MM.1S (cell line): ENCODE measurements around the gene CSRNP3.

Experiments used
- EZH2 ChIP-seq: fragments of 300-600 bp; sonication (generic); optimal IDR thresholded peaks from 2 replicates; pipeline ENCODE3; 2017; ENCODE audit warnings: low read depth, mild to moderate bottlenecking, antibody characterized with exemption, low read length, mixed read lengths
- EZH2phosphoT487 ChIP-seq: fragments of 300-600 bp; sonication (generic); IDR thresholded peaks from 2 replicates; pipeline ENCODE4 v1.6.1; 2018; ENCODE audit warnings: antibody characterized with exemption, low read length
- TF ChIP-seq, protein P1 (sequence below): fragments of 300-600 bp; sonication (generic); IDR thresholded peaks from 2 replicates; pipeline ENCODE4 v1.5.1; 2016; ENCODE audit warnings: antibody characterized with exemption, low read length, mixed read lengths

DNA sequence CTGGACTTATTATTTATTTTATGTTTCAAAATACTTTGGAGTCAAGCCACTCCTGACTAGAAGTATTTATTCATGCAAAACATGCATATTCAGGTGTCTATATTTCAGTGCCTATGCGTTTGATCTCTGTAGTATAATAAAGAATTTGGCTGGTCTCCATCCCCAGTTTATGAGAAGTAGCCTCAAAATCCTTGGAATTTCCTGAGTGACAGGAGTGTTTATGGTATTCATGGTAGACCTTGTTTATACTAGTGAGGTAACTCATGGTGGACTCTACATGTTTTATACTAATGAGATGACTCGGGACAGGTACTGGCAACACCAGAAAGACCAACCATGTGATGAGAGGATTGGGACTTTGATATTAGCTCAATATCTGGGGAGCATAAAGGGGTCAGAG is 43.9 kb upstream of the CSRNP3 start:
- TF ChIP-seq EZH2phosphoT487 (no peak), EZH2 (no peak)
- TF ChIP-seq, protein P1, sequence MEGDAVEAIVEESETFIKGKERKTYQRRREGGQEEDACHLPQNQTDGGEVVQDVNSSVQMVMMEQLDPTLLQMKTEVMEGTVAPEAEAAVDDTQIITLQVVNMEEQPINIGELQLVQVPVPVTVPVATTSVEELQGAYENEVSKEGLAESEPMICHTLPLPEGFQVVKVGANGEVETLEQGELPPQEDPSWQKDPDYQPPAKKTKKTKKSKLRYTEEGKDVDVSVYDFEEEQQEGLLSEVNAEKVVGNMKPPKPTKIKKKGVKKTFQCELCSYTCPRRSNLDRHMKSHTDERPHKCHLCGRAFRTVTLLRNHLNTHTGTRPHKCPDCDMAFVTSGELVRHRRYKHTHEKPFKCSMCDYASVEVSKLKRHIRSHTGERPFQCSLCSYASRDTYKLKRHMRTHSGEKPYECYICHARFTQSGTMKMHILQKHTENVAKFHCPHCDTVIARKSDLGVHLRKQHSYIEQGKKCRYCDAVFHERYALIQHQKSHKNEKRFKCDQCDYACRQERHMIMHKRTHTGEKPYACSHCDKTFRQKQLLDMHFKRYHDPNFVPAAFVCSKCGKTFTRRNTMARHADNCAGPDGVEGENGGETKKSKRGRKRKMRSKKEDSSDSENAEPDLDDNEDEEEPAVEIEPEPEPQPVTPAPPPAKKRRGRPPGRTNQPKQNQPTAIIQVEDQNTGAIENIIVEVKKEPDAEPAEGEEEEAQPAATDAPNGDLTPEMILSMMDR = no peak
